Neural progenitor cell (in vitro differentiated cells): ENCODE measurements around the gene GPHN.

Experiments used
- EZH2 ChIP-seq: fragments of 200-600 bp; sonication (generic); IDR thresholded peaks from 2 replicates; pipeline ENCODE4 v1.6.1; 2017; ENCODE audit warnings: antibody characterized with exemption, mild to moderate bottlenecking, moderate library complexity
- TF ChIP-seq, protein P1 (sequence below): fragments of 200-600 bp; sonication (generic); IDR thresholded peaks from 2 replicates; pipeline ENCODE4 v1.5.1; 2017; ENCODE audit warnings: antibody characterized with exemption, mild to moderate bottlenecking

DNA sequence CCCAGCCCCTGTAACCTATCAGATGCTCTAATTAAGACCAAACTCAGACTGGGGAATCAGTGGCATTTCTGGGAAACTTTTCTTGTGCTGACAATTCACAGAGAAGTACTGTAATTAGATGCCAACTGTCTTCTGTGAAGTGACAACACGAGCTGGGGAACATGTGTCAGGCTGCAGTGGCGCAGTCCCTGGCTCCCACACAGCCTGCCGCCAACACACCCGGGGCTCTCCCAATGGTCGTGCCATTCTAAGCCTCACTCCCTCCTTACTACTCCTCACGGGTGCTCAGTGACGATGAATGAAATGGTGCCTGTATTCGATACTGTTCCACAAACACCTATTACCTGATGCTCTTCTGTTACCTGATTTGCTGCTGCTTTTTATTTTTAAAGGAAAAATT is 699.9 kb downstream of the GPHN start:
- no peak for TF ChIP-seq EZH2
- TF ChIP-seq, protein P1, sequence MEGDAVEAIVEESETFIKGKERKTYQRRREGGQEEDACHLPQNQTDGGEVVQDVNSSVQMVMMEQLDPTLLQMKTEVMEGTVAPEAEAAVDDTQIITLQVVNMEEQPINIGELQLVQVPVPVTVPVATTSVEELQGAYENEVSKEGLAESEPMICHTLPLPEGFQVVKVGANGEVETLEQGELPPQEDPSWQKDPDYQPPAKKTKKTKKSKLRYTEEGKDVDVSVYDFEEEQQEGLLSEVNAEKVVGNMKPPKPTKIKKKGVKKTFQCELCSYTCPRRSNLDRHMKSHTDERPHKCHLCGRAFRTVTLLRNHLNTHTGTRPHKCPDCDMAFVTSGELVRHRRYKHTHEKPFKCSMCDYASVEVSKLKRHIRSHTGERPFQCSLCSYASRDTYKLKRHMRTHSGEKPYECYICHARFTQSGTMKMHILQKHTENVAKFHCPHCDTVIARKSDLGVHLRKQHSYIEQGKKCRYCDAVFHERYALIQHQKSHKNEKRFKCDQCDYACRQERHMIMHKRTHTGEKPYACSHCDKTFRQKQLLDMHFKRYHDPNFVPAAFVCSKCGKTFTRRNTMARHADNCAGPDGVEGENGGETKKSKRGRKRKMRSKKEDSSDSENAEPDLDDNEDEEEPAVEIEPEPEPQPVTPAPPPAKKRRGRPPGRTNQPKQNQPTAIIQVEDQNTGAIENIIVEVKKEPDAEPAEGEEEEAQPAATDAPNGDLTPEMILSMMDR, result no peak
